Trophoblast cell (in vitro differentiated cells and primary cell): ENCODE measurements around the gene SLC23A1.
"Not testable (repeated sequence)": the region's sequence is repeated elsewhere in the genome, so short reads cannot be mapped to it uniquely, and the experiment has no call there.

Experiments
- DNase-seq, 2 donors: peaks; one replicate each; pipeline ENCODE4 v3.0.0-alpha.2; 2016
- H2AFZ ChIP-seq: 2 replicates; pipeline ENCODE4 v1.6.1; 2013; ENCODE audit warnings: low read length, moderate library complexity, mild to moderate bottlenecking; ENCODE audit not compliant: insufficient read depth, poor library complexity
- H2AK5ac ChIP-seq: 2 replicates; pipeline ENCODE4 v1.6.1; 2013; ENCODE audit warnings: mild to moderate bottlenecking, low read length
- H2BK120ac ChIP-seq: 2 replicates; pipeline ENCODE4 v1.6.1; 2013; ENCODE audit warnings: low read length, mild to moderate bottlenecking, moderate library complexity; ENCODE audit not compliant: insufficient read depth, poor library complexity
- H2BK12ac ChIP-seq: 2 replicates; pipeline ENCODE4 v1.6.1; 2013; ENCODE audit warnings: mild to moderate bottlenecking, low read length, moderate library complexity
- H2BK5ac ChIP-seq: 2 replicates; pipeline ENCODE4 v1.6.1; 2013; ENCODE audit warnings: low read length, low read depth, moderate library complexity, mild to moderate bottlenecking; ENCODE audit not compliant: poor library complexity
- H3K14ac ChIP-seq: 2 replicates; pipeline ENCODE4 v1.6.1; 2013; ENCODE audit warnings: mild to moderate bottlenecking, low read length
- H3K18ac ChIP-seq: 2 replicates; pipeline ENCODE4 v1.6.1; 2013; ENCODE audit warnings: mild to moderate bottlenecking, low read length
- H3K23ac ChIP-seq: 2 replicates; pipeline ENCODE4 v1.6.1; 2013; ENCODE audit warnings: low read length
- H3K27ac ChIP-seq: 2 replicates; pipeline ENCODE4 v1.5.1; 2013; ENCODE audit warnings: low read depth, mild to moderate bottlenecking, inconsistent platforms, low read length, moderate library complexity
- H3K27me3 ChIP-seq: 2 replicates; pipeline ENCODE4 v1.6.1; 2013; ENCODE audit warnings: inconsistent platforms, mild to moderate bottlenecking, low read length, moderate library complexity; ENCODE audit not compliant: insufficient read depth
- H3K36me3 ChIP-seq, 2 experiments: 1 replicate in 1 of 2; 2 replicates in 1 of 2; pipeline ENCODE4 v1.6.1; 2013; ENCODE audit warnings: low read length in 2 of 2, mild to moderate bottlenecking in 2 of 2, moderate library complexity in 1 of 2; ENCODE audit not compliant: insufficient read depth in 2 of 2, control insufficient read depth in 1 of 2
- H3K4ac ChIP-seq: 2 replicates; pipeline ENCODE4 v1.6.1; 2013; ENCODE audit warnings: low read depth, mild to moderate bottlenecking, low read length, moderate library complexity
- H3K4me1 ChIP-seq, 2 experiments: 1 replicate in 1 of 2; 2 replicates in 1 of 2; pipeline ENCODE4 v1.6.1; 2013; ENCODE audit warnings: low read length in 2 of 2, mild to moderate bottlenecking in 2 of 2, moderate library complexity in 1 of 2; ENCODE audit not compliant: insufficient read depth in 2 of 2, control insufficient read depth in 1 of 2
- H3K4me2 ChIP-seq: 2 replicates; pipeline ENCODE4 v1.6.1; 2013; ENCODE audit warnings: inconsistent platforms, mild to moderate bottlenecking, low read length, moderate library complexity
- H3K4me3 ChIP-seq: 2 replicates; pipeline ENCODE4 v1.5.1; 2013; ENCODE audit warnings: mild to moderate bottlenecking, low read depth, low read length, inconsistent platforms
- H3K79me1 ChIP-seq: one replicate; pipeline ENCODE4 v1.6.1; 2013; ENCODE audit warnings: low read length
- H3K79me2 ChIP-seq: 2 replicates; pipeline ENCODE4 v1.6.1; 2013; ENCODE audit warnings: low read length, mild to moderate bottlenecking; ENCODE audit not compliant: control insufficient read depth, insufficient read depth, poor library complexity
- H3K9ac ChIP-seq: 2 replicates; pipeline ENCODE4 v1.6.1; 2013; ENCODE audit warnings: mild to moderate bottlenecking, low read length
- H3K9me3 ChIP-seq: 2 replicates; pipeline ENCODE4 v1.6.1; 2013; ENCODE audit warnings: low read depth, mild to moderate bottlenecking, control low read depth, inconsistent platforms, low read length; ENCODE audit not compliant: insufficient read depth
- H4K12ac ChIP-seq: 2 replicates; pipeline ENCODE4 v1.6.1; 2013; ENCODE audit warnings: low read depth, mild to moderate bottlenecking, low read length, moderate library complexity
- H4K8ac ChIP-seq: 2 replicates; pipeline ENCODE4 v1.6.1; 2013; ENCODE audit warnings: low read depth, mild to moderate bottlenecking, low read length, moderate library complexity
- H4K91ac ChIP-seq: one replicate; pipeline ENCODE4 v1.6.1; 2013; ENCODE audit warnings: low read depth, mild to moderate bottlenecking, low read length, moderate library complexity
- WGBS: extraction: QIAGEN DNeasy Blood & Tissue Kit; methylation state at CpG from one replicate; pipeline ENCODE4 v1.1.7; 2013; ENCODE audit warnings: missing lambda C conversion rate; ENCODE audit not compliant: insufficient read length, insufficient coverage; ENCODE audit errors: extremely low coverage; 5-methylcytosine and 5-hydroxymethylcytosine counted together

The SLC23A1 gene

DNA sequence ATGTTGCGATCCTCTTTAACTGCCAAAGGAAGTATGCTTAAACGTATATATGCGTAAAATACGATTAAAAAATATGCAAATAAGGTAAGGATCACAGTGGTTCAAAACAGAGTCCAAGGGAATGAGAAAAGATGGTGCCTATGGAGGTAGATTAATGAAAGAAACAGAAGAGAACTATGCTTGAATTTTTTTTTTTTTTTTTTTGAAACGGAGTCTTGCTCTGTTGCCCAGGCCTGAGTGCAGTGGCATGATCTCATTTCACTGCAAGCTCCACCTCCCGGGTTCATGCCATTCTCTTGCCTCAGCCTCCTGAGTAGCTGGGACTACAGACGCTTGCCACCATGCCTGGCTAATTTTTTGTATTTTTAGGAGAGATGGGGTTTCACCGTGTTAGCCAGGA, 37.7 kb downstream of the SLC23A1 start:
- DNase-seq: peak; percentile 22 to 64
- Histone ChIP-seq H3K4ac (peak overlapping the region; percentile 56), H3K79me2 (peaks cover 12% of the 10 kb centered on the region), H3K36me3 (peaks cover 12% of the 10 kb centered on the region in 2 experiments)
- not testable (repeated sequence) for H4K91ac ChIP-seq, H4K12ac ChIP-seq, H3K9ac ChIP-seq, H3K27me3 ChIP-seq, H3K4me2 ChIP-seq, H3K4me3 ChIP-seq, H3K18ac ChIP-seq, H2BK120ac ChIP-seq, H3K9me3 ChIP-seq, H3K4me1 ChIP-seq, H3K79me1 ChIP-seq, H3K23ac ChIP-seq, H2AFZ ChIP-seq, H4K8ac ChIP-seq, H2BK5ac ChIP-seq, H2AK5ac ChIP-seq, H3K14ac ChIP-seq, H3K27ac ChIP-seq, H2BK12ac ChIP-seq
- no CpG with 5 or more reads among the region's 8 CpGs for WGBS

DNA sequence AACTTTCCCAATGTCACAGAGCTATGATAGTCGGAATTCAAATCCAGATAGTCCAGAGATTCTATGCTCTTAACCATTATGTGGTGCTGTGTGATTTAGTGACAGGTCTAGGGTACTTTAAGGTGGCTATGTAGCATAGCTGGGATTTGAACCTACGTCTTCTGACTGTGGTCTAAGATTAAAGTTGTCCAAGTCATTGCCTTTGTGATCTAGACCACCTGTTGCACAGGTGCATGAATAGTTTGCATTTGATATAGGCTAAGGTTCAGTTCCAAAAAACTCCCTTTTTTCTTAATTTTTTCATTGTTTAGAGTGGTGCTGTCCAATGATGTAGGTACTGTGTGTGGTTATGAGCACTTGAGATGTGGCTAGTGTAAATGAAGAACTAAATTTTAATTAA, 38.9 kb downstream of the SLC23A1 start:
- no peak overlapping the region for H4K8ac ChIP-seq
- H2BK12ac ChIP-seq: no peak overlapping the region
- DNase-seq: no peak
- H3K9ac ChIP-seq: no peak overlapping the region
- H3K79me1 ChIP-seq: peaks cover 4% of the 10 kb centered on the region
- no peaks in the 10 kb centered on the region for H3K27me3 ChIP-seq
- H2AK5ac ChIP-seq: no peak overlapping the region
- no peak overlapping the region for H3K23ac ChIP-seq
- no peak overlapping the region for H2BK120ac ChIP-seq
- H3K4me1 ChIP-seq: peaks cover 0 to 4% of the 10 kb centered on the region in 2 experiments
- H3K27ac ChIP-seq: no peak overlapping the region
- peak overlapping the region; percentile 97 for H3K4ac ChIP-seq
- peaks cover 2% of the 10 kb centered on the region for H3K9me3 ChIP-seq
- no peak overlapping the region for H4K12ac ChIP-seq
- H3K79me2 ChIP-seq: peaks cover 12% of the 10 kb centered on the region
- no peak overlapping the region for H2BK5ac ChIP-seq
- no peak overlapping the region for H3K14ac ChIP-seq
- no peak overlapping the region for H3K18ac ChIP-seq
- H3K36me3 ChIP-seq: peaks cover 12% of the 10 kb centered on the region in 2 experiments
- no peak overlapping the region for H2AFZ ChIP-seq
- H3K4me2 ChIP-seq: no peak overlapping the region
- no CpG with 5 or more reads among the region's 2 CpGs for WGBS
- H3K4me3 ChIP-seq: no peak overlapping the region
- H4K91ac ChIP-seq: no peak overlapping the region

- no CpG with 5 or more reads among the region's 9 CpGs for WGBS
- Histone ChIP-seq H4K8ac (no peak overlapping the region), H3K79me2 (peaks cover 12% of the 10 kb centered on the region), H2AFZ (no peak overlapping the region), H3K27me3 (no peaks in the 10 kb centered on the region), H2BK5ac (no peak overlapping the region), H3K4me3 (no peak overlapping the region), H3K9ac (no peak overlapping the region), H3K79me1 (peaks cover 4% of the 10 kb centered on the region), H3K27ac (no peak overlapping the region), H3K9me3 (peaks cover 2% of the 10 kb centered on the region), H4K12ac (no peak overlapping the region), H3K23ac (no peak overlapping the region), H3K14ac (no peak overlapping the region), H3K4me2 (peak overlapping the region; percentile 92), H2BK120ac (no peak overlapping the region), H3K4me1 (peaks cover 0 to 4% of the 10 kb centered on the region in 2 experiments), H2BK12ac (no peak overlapping the region), H3K36me3 (peaks cover 10 to 12% of the 10 kb centered on the region in 2 experiments), H2AK5ac (no peak overlapping the region), H3K18ac (no peak overlapping the region), H4K91ac (no peak overlapping the region), H3K4ac (peak overlapping the region; percentile 50)
- no peak for DNase-seq
Measured at GRCh38 chr5:139343476-139343875, 39.6 kb downstream of the SLC23A1 start.

DNA sequence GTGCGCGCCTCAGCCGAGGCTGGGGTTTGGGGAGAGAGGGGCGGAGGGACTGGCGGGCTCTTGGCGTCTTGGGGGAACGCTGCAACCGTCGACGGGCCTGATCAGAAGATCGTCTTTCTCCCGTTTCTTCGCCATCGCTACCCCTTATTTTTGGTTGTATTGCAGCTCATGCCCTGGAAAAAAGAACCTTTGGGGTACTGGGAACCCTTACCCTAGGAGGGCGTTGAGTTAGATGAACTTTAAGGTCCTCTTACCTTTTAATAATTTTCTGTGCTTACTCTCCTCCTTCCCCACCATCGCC, 40.7 kb downstream of the SLC23A1 start:
- Histone ChIP-seq H3K27me3 (no peaks in the 10 kb centered on the region), H4K12ac (no peak overlapping the region), H3K4me2 (peak overlapping the region; percentile 92), H4K8ac (no peak overlapping the region), H2BK120ac (no peak overlapping the region), H3K18ac (no peak overlapping the region), H4K91ac (no peak overlapping the region), H3K4me1 (peaks cover 0 to 4% of the 10 kb centered on the region in 2 experiments), H3K79me1 (peaks cover 4% of the 10 kb centered on the region), H3K14ac (no peak overlapping the region), H2BK12ac (no peak overlapping the region), H3K4ac (peak overlapping the region; percentile 88), H3K79me2 (peaks cover 10% of the 10 kb centered on the region), H3K36me3 (peaks cover 7 to 9% of the 10 kb centered on the region in 2 experiments), H2BK5ac (peak overlapping the region; percentile 2), H2AK5ac (no peak overlapping the region), H3K27ac (peak overlapping the region; percentile 79), H3K4me3 (peak overlapping the region; percentile 95), H3K23ac (no peak overlapping the region), H2AFZ (no peak overlapping the region), H3K9me3 (peaks cover 2% of the 10 kb centered on the region), H3K9ac (peak overlapping the region; percentile 94)
- DNase-seq: no peak
- no CpG with 5 or more reads among the region's 16 CpGs for WGBS
